Stimulated activated CD4-positive, alpha-beta T cell treated with anti-CD3 and anti-CD28 coated beads, Interleukin-2, amount 100 ng/mL, for 4 hours (primary cell): ENCODE measurements around the gene HHATL.

Experiments
- DNase-seq: peaks from one replicate; pipeline ENCODE4 v3.0.0-alpha.2; 2020; ENCODE audit warnings: low read depth

Gene HHATL, protein sequence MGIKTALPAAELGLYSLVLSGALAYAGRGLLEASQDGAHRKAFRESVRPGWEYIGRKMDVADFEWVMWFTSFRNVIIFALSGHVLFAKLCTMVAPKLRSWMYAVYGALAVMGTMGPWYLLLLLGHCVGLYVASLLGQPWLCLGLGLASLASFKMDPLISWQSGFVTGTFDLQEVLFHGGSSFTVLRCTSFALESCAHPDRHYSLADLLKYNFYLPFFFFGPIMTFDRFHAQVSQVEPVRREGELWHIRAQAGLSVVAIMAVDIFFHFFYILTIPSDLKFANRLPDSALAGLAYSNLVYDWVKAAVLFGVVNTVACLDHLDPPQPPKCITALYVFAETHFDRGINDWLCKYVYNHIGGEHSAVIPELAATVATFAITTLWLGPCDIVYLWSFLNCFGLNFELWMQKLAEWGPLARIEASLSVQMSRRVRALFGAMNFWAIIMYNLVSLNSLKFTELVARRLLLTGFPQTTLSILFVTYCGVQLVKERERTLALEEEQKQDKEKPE

DNA sequence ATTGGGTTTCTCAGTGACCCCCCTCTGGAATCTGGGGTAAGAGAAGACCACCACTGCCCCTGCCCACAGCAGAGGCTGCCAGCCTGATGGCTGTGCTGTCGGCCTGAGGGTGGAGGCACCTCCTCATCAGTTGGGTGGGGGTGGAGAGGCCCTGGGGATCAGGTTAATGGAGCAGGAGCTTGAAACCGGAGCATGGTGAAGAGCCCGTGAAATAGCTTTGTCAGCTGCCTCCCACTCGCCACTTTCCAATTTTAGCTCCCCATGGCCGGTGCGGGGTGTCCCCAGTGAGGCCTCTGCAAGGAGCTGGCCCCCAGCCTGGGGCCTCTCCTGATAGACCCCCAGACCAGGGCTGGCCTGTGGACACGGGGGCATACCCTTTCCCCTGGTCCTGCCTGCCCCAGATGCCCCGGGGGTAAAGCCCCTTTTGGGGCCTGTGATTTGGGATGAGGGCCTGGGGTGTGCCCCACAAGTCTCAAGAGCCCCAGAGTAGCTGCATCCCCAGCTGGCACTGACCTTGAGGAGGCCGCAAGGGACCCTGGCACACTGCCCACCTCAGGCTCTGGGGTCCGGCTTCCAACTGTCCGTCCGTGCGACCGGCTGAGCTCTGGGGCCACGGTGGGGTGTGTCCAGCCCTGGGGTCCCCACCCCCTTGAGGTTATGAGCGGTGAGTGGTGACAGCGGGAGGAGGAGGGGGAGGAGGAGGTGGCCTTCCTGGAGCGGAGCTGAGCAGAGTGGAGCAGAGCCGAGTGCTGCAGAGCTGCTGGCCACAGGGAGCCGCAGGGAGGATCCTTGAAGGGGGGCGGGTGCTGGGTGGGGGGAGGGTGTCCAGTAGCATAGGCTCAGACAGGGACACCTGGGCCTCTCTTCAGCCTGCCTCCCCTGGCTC, at the start of gene HHATL:
HHATL (minus strand) TSS at position 733 of the 886 bp plus-strand sequence. CDS start 1,972 bp downstream, outside the sequence.
- no peak for DNase-seq

DNA sequence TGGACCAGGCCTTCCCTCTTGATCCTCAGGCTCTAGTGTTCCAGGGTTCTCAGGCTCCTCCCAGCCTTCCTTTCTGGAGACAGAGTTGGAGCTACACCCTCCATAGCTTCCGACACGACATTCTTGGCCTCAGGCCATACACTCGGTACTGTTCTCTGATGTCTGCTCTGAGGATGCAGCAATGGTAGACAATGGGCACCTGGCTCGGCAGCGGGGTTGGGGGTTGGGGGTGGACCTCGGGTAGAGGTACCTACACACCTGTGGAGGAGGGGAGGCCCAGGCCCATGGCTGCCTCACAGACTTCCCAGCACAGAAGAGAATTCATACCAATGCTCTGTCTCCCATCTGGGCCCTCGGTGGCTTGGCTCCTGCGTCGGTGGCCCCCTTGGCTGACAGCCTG, 49.0 kb upstream of the HHATL start:
- DNase-seq, result no peak

DNA sequence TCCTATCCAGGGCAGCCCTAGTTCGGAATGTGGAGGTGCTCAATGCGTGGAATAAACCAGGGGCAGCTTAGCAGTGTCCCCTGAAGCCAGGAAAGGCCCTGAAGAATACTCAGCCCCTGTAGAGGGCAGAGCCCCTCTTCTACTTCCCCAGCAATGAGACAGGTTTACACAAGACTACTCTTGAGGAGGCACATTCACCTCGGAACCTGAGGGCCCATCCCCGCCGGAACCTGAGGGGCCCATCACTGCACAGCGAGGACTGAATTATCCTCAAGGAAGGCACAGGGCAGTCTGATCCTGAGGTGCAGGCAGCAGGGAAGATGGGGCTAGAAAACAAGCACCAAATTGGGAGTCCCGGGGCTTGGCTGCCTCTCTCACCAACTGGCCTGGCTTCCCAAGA, 48.2 kb upstream of the HHATL start:
- no peak for DNase-seq

DNA sequence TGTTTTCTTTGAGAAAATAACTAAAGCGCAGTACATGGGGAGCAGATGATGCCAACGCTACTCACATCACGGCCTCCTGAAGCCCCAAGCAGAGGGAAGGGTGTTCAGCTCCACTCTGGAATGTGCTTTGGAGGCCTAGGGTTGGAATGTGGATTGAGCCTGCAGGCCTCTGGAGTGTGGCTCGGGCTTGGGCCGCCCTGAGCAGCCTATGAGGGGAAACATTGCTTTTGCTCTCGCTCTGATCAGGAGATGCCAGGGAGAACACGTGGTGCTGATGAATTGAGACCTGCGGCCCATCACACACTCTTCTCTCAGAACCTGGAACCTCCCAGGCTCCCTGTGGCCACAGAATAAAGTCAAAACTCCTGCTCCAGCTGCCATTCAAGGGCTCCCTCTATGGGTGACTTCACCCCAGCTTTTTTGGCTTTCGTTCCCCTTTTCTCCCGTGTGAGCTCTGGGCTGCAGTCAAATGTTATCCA, 47.2 kb upstream of the HHATL start:
- DNase-seq, result no peak

DNA sequence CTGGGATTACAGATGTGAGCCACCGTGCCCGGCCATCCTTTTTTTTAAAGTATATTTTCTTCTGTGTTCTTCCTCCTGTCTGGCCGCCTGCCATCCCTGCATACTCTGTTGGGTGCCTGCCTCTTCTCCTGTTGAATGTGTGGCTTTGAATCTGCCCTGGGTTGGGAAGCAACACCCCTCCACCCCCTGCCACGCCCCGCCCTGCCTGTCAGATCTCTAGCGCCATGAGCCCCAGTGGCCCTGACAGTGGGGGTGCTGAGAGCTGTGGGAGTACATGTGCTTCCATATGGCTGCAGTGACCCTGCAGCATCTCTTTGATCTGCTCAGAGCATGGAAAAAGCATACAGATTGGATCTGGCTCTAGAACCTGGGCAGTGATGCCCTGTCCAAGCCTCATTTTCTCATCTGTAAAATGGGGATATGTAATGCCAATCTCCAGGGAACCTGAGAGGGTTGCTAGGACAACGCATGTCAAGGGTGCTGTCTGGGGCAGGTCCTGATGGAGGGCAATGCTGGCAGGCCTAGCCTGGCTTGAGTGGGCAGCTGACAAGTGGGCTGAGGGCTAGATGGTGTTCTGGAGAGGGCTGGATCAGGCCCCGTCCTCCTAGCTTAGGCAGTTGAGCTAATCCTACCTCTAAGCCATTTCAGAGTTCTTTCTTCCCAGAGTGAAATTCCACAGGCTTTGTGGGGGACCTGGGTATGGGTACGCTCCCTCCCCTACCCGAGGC, 46.6 kb upstream of the HHATL start:
- DNase-seq, result no peak

DNA sequence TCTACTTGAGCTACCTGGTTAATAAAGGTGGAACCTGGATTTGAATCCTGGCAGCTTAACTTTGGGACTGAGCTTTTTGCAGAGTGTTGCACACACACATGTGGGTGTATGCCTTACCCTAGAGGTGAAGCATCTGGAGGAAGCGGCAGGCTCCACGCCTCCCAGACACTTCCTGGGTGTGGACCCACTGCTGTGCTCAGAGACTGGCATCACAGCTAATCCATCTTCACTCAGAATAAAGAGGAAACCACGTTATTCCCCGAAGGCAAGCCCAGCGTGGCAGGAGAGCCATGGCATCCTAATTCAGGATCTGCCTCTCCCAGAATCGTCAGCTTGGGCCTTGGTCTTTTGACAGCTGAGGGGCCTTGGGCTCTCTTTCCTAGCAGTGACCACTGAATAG, 45.0 kb upstream of the HHATL start:
- peak; percentile 16 for DNase-seq

DNA sequence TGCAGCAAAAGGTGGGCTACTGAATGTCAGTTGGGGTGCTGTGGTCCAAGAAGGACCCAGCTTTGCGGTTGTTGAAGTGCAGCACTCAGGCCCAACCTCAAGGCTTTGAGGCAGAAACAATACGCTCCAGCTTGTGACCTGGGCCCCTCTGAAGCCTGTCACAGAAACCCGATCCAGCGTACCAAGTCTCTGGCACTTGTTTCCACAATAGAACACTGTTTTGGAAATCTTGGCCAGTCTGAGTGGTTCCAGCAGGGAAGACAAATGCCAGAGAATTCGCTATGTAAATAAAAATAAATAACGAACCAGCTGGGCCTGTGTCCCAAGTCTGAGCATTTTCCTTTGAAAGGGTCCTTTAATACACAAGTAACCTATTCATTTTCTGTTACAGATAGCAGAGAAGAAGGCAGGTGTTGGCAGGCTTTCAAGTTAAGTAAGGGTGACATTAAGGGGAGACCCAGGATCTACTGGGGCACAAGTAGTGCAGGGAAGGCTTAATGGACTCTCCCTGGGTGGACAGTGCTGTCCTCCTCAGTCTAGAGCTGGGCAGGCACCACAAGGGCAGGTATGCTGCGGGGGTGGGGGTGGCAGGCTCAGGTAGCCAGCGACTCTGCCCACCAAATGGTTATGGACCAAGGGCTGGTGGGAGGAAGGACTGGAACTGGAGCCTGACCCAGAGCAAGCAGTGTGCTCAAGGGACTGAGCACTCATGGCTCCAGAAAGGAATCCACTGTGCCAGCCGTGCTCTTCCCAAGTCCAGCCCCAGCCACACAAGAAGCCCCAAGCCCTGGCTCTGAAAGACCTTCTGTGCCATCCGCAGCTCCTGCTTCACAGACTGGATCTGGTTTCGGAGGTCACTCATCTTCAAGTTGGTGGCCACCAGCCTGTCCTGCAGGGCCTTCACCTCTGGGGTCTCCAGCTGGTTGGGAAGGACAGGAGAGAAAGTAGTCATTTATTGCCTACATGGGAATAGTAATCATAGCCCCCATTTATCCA, 44.2 kb upstream of the HHATL start:
- no peak for DNase-seq

DNA sequence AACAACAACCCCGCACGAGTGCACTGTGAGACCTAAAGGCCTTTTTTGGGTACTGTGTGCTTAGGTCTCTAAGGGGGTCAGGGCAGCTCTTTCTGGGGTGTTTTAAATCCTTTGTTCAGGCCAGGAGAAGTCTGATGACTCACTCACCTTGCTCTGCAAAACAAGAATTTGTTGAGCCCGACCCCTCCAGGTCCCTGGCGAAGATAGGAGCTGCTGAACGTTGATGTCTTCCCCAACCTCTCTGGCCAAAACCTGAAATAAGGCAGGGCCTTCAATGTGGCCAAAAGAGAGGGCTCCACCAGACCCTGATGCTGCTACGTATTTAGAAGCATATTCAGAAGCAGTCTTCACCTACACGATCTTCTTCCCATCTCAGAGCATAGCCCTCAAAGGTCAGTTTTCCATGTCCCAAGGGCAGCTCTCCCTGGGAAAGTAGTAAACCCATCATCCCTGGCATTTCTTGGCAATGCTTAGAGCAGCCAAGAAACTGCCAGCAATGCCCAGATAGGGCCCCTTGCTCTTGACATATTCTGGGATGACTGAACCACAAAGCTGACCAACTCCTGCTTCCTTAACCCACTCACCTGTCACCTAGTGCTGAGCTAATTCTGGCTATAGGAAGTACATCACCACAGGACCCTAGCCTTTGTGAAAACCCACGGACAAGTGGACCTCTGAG, 43.3 kb upstream of the HHATL start:
- no peak for DNase-seq

DNA sequence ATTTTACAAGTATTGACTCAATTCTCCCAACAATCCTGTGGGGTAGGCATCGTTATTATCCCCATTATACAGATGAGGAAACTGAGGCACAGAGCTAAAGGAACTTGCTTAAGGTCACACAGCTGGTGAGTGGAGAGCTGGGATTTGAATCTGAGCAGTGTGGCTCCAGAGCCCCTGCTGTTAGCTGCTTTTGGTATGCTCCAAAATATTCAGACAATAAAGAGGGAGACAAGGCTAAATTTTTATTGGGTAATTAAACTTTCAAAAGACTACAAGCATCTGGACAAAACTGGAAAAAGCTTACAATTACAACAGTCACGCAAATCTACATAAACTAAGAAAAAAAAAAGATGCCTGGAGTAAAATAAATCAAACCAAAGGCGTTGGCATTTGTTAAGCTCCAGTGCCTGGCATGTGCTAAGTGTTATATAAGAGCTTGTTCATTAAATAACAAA, 42.7 kb upstream of the HHATL start:
- DNase-seq, result no peak

DNA sequence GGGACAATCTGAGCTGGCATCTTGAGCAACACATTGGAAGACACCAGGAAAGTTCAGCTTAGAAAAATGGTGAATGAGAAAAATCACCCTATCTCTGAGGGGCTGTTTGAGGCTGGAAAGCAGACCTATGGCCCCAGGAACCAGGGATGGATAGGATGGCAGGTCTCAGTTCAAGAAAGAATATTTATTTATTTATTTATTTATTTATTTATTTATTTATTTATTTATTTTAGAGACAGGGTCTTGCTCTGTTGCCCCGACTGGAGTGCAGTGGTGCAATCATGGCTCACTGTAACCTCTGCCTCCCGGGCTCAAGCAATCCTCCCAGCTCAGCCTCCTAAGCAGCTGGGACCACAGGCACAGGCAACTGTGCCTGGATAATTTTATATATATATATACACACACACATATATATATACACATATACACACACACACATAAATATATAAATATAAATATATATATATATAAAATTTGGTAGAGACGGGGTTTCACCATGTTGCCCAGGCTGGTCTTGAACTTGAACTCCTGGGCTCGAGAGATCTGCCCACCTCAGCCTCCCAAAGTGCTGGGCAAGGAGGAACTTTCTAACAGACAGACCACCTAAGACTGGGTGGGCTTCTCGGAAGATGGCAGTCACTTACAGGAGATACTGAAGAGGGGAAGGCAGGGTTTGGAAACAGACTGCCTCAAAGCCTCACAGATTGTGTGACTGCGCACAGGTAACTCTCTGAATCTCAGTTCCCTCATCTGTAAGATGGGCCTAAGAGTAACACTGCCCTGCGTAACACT, 40.8 kb upstream of the HHATL start:
- no peak for DNase-seq

DNA sequence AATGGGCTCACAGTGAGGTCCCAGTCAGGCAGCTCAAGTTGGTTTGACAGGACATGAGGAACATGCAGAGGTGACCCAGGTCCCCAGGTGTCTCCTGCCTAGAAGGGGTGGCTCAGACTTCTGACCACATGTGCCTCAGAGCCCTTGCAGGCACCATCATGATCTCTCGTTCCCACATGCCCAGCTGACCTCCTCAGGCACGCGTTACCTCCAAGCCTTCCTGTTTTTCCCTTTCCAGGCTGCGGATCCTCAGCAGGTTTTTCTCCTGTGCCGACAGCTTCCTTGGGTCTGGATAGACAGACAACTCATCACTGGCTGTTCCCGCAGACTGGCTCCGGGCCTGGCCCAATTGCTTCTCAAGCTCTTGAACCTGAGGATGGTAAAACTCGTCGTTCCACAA, 40.1 kb upstream of the HHATL start:
- no peak for DNase-seq

DNA sequence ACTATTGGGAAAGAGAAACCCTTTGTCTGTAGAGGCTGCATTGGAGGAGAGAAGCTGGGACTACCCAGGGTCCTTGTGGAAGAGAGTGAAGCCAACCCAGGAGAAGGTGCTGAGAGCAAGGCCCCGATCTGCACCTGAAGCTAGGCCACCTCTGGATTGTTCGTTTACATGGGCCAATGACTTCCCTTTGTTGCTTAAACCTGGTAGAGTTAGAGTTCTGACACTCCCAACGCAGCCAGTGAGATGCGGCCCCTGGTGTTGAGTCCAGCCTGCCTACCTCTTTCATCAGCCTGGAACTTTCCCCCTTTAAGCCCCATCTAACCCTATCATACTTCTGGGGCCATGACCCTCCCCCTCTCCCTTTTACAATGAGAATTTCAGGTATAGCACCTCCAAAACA, 39.7 kb upstream of the HHATL start:
- DNase-seq, result no peak

DNA sequence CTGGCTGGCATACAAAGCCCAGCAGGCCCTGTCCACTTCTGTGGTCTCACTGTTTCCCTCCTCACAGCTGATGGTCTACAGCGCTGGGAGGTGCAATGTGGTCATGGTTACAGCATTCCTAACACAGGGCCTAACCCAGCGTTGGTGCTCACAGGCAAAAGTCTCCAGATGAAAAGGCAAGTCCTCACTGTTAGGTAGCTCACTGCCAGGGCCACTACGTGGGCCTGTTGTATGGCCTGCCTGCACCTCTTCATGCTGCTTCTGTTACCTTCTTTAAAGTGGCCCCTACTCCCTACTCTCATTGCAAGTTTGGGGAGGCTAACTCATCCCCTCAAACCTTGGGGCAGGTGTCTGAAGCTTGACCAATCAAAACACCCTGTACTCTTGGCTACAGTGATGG, 39.2 kb upstream of the HHATL start:
- no peak for DNase-seq

DNA sequence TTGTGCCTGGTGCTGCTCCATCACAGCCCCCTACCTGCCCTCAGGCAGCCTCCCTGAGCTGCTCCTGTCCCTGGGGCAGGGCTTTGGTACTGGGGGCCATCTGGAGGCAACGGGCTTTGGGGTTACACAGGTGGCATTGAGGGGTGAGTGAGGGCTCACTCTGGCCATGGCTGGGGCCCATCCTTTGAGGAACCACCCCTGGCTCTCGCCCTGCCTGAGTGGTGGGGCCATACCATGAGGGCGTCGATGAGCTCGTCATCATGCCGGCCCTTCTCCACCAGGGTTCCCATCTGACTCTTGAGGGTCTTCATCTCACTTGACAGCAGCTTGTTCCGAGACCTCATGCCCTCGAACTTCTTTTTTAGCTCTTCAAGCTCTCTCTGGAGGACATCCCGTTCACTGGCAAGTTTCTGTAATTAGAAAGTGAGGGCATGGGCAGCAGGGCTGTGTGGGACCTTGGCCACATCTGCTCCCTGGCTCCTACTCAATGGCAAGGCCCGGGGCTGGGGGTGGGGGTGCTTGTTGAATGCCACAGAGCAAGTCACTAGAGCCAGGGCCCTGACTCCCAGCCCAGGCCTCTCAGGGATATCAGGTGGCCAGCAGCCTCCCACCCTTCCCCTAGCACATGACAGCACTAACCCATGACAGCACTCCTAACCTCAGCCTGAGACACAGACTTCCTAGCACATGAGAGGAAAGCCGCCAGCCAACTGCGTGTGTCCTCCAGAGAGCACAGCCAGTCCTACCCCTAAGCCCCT, 37.0 kb upstream of the HHATL start:
- DNase-seq, result no peak

DNA sequence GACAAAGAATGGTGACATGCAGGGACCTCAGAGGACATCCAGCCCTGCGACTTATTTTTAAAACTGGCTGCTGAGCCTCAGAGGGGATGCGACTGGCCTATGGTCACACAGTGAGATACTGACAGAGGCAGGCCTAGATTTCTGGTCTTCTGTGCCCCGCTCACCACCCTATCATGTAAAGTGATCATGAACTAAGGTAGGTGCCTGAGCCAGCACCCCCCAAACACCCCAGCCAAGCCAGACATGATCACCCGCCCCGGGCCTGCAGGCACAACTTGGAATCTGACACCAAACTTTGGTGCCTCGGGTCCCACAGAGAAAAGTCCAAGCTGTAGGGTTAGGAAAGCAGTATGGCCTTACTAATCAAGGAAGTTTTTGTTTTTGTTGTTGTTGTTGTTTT, 33.9 kb upstream of the HHATL start:
- DNase-seq, result no peak

DNA sequence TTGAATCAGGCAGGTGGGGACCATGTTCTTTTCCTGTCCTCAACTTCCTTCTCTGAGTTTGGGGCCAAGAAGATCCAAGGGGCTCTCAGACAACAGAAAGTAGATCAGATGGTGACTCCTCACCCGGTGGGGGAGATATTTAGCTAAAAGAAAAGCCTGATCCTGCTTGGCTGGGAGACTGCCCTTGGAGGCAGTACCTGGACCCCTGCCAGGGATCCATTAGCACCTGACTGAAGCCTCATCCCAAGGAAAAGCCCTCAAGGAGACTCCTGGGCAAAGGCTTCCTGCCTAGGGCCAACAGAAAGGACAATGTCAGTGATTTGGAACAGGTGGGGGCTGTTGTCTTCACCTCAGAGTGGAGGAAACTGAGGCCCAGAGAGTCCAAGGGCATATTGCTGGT, 33.5 kb upstream of the HHATL start:
- DNase-seq, result no peak

DNA sequence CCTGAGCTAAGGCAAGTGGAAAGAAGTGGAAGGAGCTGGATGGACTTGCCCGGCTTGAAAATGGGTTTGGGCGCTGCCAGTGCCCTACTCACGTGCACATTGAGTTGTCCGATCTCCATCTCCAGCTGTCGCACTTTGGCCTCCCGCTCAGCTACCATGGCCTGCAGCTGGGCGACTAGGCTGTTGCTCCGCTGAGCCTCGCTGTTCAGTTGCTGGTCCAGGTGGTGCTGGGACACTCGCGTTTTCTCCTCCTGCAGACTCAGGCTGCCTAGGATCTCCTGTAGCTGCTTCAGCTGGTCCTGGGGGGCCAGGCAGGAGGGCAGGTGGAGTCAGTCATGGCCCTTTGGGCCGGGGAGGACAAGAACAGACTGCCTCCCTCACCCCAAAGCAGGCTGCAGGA, 33.0 kb upstream of the HHATL start:
- no peak for DNase-seq

DNA sequence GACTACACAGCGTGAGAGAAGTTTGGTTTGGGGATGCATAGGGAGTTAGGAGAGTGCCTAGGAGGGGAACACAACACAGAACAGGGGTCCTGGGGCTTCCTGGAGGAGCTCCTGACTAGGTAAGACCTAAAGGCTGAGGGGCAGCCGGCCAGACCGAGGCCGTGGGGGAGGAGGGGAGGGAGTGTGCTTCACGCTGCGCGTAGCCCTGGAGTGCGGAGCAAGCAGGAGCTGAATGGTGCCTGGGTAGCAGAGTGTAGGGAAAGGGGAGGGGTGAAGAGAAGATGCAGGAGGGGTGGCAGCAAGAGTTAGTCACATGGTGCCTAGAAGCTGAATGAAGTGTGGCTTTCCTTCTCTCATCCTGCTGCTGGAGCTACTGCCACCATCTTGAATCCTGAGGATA, 32.4 kb upstream of the HHATL start:
- DNase-seq, result no peak
